ENCODE measurements around the gene HS3ST2. TPM values are rescaled to one million over a fixed set of nuclear protein-coding genes. Genes with fewer than 3 reads are reported as not detected.

Gene HS3ST2
- total RNA-seq, 1 donor from 2014 or later: 1.0 TPM

DNA sequence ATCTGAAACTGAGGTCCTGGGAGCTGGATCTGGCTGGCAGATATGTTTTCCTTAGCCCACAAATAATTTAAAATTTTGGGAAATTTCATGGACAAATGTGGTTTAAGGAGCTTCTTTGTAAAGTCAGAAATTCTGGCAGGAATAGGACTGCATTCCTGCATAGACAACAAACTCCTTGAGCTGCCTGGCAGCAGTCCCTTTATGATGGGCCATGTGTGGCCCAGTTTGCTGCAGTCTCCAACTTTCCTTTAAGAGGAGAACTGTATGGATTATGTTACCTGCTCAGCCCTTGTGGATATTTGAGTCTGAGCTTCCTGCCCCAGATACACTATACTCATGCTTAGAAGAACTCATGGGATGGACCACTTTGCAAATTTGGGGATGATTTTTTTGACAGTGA is 48.5 kb upstream of the HS3ST2 start:
- no peak overlapping the region for H3K4me3 ChIP-seq (ENCODE audit: insufficient read depth, low read depth, low read length)
- DNase-seq (ENCODE audit: low read depth) (no peak), FAIRE-seq (no peak)
- H3K27me3 ChIP-seq (ENCODE audit: insufficient read depth, low read length): no peaks in the 10 kb centered on the region
- Mint-ChIP-seq H3K4me1 (ENCODE audit: low read depth, unreplicated experiment) (no peaks in the 10 kb centered on the region), H3K9me3 (ENCODE audit: unreplicated experiment) (no peaks in the 10 kb centered on the region), H3K36me3 (ENCODE audit: low read depth, unreplicated experiment) (no peaks in the 10 kb centered on the region), H3K27me3 (ENCODE audit: low read depth, unreplicated experiment) (peaks cover 8% of the 10 kb centered on the region), H3K27ac (ENCODE audit: unreplicated experiment) (no peak overlapping the region), H3K4me3 (ENCODE audit: unreplicated experiment) (no peak overlapping the region)
- no peak overlapping the region for H2AFZ ChIP-seq (ENCODE audit: low read depth, low read length)
- no peak overlapping the region for H3K27ac ChIP-seq (ENCODE audit: low read depth, low read length)
- H3K4me2 ChIP-seq (ENCODE audit: low read length): no peak overlapping the region
- no peak for TF ChIP-seq EZH2 (IDR thresholded peaks at IDR 0.05; ENCODE audit: insufficient read depth, low read length)
- TF ChIP-seq, protein P1, sequence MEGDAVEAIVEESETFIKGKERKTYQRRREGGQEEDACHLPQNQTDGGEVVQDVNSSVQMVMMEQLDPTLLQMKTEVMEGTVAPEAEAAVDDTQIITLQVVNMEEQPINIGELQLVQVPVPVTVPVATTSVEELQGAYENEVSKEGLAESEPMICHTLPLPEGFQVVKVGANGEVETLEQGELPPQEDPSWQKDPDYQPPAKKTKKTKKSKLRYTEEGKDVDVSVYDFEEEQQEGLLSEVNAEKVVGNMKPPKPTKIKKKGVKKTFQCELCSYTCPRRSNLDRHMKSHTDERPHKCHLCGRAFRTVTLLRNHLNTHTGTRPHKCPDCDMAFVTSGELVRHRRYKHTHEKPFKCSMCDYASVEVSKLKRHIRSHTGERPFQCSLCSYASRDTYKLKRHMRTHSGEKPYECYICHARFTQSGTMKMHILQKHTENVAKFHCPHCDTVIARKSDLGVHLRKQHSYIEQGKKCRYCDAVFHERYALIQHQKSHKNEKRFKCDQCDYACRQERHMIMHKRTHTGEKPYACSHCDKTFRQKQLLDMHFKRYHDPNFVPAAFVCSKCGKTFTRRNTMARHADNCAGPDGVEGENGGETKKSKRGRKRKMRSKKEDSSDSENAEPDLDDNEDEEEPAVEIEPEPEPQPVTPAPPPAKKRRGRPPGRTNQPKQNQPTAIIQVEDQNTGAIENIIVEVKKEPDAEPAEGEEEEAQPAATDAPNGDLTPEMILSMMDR (IDR thresholded peaks at IDR 0.05; ENCODE audit: insufficient read depth, low read depth, low read length): no peak
- H4K20me1 ChIP-seq (ENCODE audit: insufficient read depth, low read length): no peaks in the 10 kb centered on the region
- no peaks in the 10 kb centered on the region for H3K36me3 ChIP-seq (ENCODE audit: insufficient read depth, low read length)
- H3K9me3 ChIP-seq (ENCODE audit: insufficient read depth, low read depth, low read length): no peaks in the 10 kb centered on the region
- H3K9ac ChIP-seq (ENCODE audit: low read length): no peak overlapping the region
- no peaks in the 10 kb centered on the region for H3K4me1 ChIP-seq (ENCODE audit: insufficient read depth, low read length)
- no peaks in the 10 kb centered on the region for H3K79me2 ChIP-seq (ENCODE audit: insufficient read depth, low read length)

DNA sequence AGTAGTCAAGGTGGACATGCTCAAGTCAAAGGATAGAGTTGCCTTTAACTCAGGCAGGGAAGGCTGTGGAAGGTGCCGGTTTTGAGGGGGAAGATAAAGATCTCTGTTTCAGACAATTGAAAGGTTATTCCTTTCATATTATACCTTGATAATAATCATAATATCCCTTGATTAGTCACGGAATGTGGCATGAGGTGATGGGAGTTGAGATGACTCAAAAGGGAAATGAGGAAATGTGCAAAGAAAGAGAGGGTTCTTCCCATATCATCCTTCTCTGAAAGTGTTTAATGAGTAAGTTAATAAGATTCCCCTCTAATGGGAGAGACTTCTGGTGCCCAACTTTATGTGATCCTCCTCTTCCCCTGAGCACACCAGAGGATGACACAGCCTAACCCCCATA is 43.1 kb upstream of the HS3ST2 start:
- H3K4me1 Mint-ChIP-seq (ENCODE audit: low read depth, unreplicated experiment): no peaks in the 10 kb centered on the region
- H3K36me3 Mint-ChIP-seq (ENCODE audit: low read depth, unreplicated experiment): no peaks in the 10 kb centered on the region
- no peaks in the 10 kb centered on the region for H3K4me1 ChIP-seq (ENCODE audit: insufficient read depth, low read length)
- H3K27ac ChIP-seq (ENCODE audit: low read depth, low read length): no peak overlapping the region
- no peak for DNase-seq (ENCODE audit: low read depth)
- H3K4me3 Mint-ChIP-seq (ENCODE audit: unreplicated experiment): no peak overlapping the region
- H3K27me3 ChIP-seq (ENCODE audit: insufficient read depth, low read length): no peaks in the 10 kb centered on the region
- no peak for FAIRE-seq
- TF ChIP-seq, protein P1 (IDR thresholded peaks at IDR 0.05; ENCODE audit: insufficient read depth, low read depth, low read length): no peak
- no peak for TF ChIP-seq EZH2 (IDR thresholded peaks at IDR 0.05; ENCODE audit: insufficient read depth, low read length)
- H3K9ac ChIP-seq (ENCODE audit: low read length): no peak overlapping the region
- H4K20me1 ChIP-seq (ENCODE audit: insufficient read depth, low read length): no peaks in the 10 kb centered on the region
- H3K27me3 Mint-ChIP-seq (ENCODE audit: low read depth, unreplicated experiment): peaks cover 23% of the 10 kb centered on the region
- H3K9me3 Mint-ChIP-seq (ENCODE audit: unreplicated experiment): no peaks in the 10 kb centered on the region
- H3K4me2 ChIP-seq (ENCODE audit: low read length): no peak overlapping the region
- no peak overlapping the region for H2AFZ ChIP-seq (ENCODE audit: low read depth, low read length)
- no peaks in the 10 kb centered on the region for H3K9me3 ChIP-seq (ENCODE audit: insufficient read depth, low read depth, low read length)
- H3K79me2 ChIP-seq (ENCODE audit: insufficient read depth, low read length): no peaks in the 10 kb centered on the region
- no peak overlapping the region for H3K4me3 ChIP-seq (ENCODE audit: insufficient read depth, low read depth, low read length)
- no peaks in the 10 kb centered on the region for H3K36me3 ChIP-seq (ENCODE audit: insufficient read depth, low read length)
- H3K27ac Mint-ChIP-seq (ENCODE audit: unreplicated experiment): no peak overlapping the region

DNA sequence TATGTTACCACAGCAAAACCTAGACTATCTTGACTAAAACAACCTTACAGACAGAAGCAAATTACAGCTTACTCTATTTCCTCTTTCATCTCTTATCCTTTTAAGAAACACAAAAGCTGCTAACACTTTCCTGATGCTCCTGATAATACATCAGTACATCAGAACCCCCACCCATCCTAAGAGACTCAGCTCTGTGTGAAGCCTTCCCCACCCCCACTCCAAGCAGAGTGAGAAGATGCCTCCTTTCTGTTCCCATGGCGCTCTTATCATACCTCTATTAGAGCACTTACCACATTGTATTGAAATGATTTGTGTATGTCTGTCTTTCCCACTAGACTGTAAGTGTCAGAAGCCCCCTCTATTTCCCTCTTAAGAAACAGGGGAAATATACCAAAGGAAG is 42.4 kb upstream of the HS3ST2 start:
- Mint-ChIP-seq H3K27ac (ENCODE audit: unreplicated experiment) (no peak overlapping the region), H3K9me3 (ENCODE audit: unreplicated experiment) (no peaks in the 10 kb centered on the region), H3K4me3 (ENCODE audit: unreplicated experiment) (no peak overlapping the region), H3K36me3 (ENCODE audit: low read depth, unreplicated experiment) (no peaks in the 10 kb centered on the region), H3K27me3 (ENCODE audit: low read depth, unreplicated experiment) (peaks cover 23% of the 10 kb centered on the region), H3K4me1 (ENCODE audit: low read depth, unreplicated experiment) (peaks cover 2% of the 10 kb centered on the region)
- H3K4me1 ChIP-seq (ENCODE audit: insufficient read depth, low read length): no peaks in the 10 kb centered on the region
- TF ChIP-seq EZH2 (IDR thresholded peaks at IDR 0.05; ENCODE audit: insufficient read depth, low read length): no peak
- TF ChIP-seq, protein P1 (IDR thresholded peaks at IDR 0.05; ENCODE audit: insufficient read depth, low read depth, low read length): no peak
- no peak overlapping the region for H2AFZ ChIP-seq (ENCODE audit: low read depth, low read length)
- FAIRE-seq: no peak
- H3K4me3 ChIP-seq (ENCODE audit: insufficient read depth, low read depth, low read length): no peak overlapping the region
- no peaks in the 10 kb centered on the region for H3K9me3 ChIP-seq (ENCODE audit: insufficient read depth, low read depth, low read length)
- DNase-seq (ENCODE audit: low read depth): no peak
- no peaks in the 10 kb centered on the region for H3K36me3 ChIP-seq (ENCODE audit: insufficient read depth, low read length)
- no peak overlapping the region for H3K27ac ChIP-seq (ENCODE audit: low read depth, low read length)
- H3K27me3 ChIP-seq (ENCODE audit: insufficient read depth, low read length): no peaks in the 10 kb centered on the region
- H3K4me2 ChIP-seq (ENCODE audit: low read length): no peak overlapping the region
- no peaks in the 10 kb centered on the region for H3K79me2 ChIP-seq (ENCODE audit: insufficient read depth, low read length)
- no peak overlapping the region for H3K9ac ChIP-seq (ENCODE audit: low read length)
- H4K20me1 ChIP-seq (ENCODE audit: insufficient read depth, low read length): no peaks in the 10 kb centered on the region
